GM12864 (cell line): ENCODE results near the gene CCDC186.
"Not testable (repeated sequence)": the region's sequence is repeated elsewhere in the genome, so short reads cannot be mapped to it uniquely, and the experiment has no call there.

Source experiments
- DNase-seq: peaks from one replicate; pipeline ENCODE4 v3.0.0-alpha.2; 2011; ENCODE audit warnings: low read depth
- H3K4me3 ChIP-seq: 2 replicates; pipeline ENCODE4 v1.5.1; 2011; ENCODE audit warnings: mild to moderate bottlenecking, low read depth, low read length, control low read depth
- CTCF ChIP-seq: IDR thresholded peaks from 2 replicates; pipeline ENCODE4 v1.5.1; 2011; ENCODE audit warnings: low read depth, mild to moderate bottlenecking, moderate library complexity, low read length, control low read depth, inconsistent platforms; ENCODE audit errors: missing control alignments

CCDC186 gene

DNA sequence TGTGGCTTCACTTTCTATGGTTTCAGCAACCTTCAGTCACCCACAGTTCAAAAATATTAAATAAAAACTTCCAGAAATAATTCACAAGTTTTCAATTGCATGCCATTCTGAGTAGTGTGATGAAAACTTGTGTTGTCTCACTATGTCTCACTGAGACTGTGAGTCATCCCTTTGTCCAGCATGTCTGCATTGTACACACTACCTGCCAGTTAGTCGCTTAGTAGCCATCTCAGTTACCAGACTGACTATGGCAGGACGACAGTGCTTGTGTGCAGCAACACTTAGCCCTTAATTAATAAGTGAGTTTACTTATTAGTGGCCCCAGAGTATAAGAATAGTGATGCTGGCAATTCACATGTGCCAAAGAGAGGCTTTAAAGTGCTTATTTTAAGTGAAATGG lies 22.5 kb downstream of the CCDC186 start:
- no peak for TF ChIP-seq CTCF
- no peak for DNase-seq
- no peak overlapping the region for H3K4me3 ChIP-seq

- not testable (repeated sequence) for H3K4me3 ChIP-seq, DNase-seq
Observed at GRCh38 chr10:114149476-114149875, 24.5 kb downstream of the CCDC186 start.

DNA sequence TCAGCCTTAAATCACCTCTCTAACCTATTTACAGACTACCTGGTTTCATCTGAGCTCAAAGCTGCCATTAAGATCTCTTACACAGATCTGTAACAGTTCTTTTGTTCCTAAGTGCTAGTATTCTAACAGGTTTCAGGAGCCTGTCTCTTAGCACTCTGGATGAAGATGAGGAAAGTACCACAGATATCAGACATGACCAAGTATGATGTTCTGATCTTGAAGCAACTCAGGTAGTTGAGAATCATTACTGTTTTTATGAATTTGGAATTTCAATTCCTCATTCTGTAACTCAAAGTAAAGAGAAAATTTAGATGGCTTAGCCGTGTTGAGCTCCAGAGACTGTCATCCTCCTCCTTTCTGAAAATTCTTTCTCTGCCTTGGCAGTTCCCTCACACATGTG lies 30.8 kb downstream of the CCDC186 start:
- TF ChIP-seq CTCF: no peak
- no peak for DNase-seq
- H3K4me3 ChIP-seq: no peak overlapping the region

- no peak for TF ChIP-seq CTCF
Observed at GRCh38 chr10:114142018-114142417, 32.0 kb downstream of the CCDC186 start.

GRCh38 chr10:114140827-114141226 lies 33.2 kb downstream of the CCDC186 start:
- DNase-seq, H3K4me3 ChIP-seq: not testable (repeated sequence)

More at GRCh38 chr10:114142018-114142417, 32.0 kb downstream of the CCDC186 start:
- H3K4me3 ChIP-seq: no peak overlapping the region
- no peak for DNase-seq

DNA sequence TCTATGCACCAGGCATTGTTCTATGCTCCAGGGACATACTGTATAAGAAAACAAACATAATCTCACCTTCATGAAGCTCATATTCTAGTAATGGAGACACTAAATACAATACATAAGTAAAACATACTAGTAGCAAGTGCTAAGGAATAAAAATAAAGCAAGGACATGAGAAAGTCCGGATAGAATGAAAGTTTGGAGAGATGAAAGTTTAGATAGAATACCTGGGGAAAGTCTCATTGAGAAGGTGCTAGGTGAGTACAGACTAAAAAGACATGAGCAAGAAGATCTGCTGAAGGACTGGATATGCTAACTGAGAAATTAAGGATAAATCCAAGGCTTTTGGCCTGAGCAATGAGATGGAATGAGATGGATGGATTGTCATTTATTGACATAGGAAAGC lies 34.0 kb downstream of the CCDC186 start:
- DNase-seq: no peak
- no peak overlapping the region for H3K4me3 ChIP-seq
- no peak for TF ChIP-seq CTCF

DNA sequence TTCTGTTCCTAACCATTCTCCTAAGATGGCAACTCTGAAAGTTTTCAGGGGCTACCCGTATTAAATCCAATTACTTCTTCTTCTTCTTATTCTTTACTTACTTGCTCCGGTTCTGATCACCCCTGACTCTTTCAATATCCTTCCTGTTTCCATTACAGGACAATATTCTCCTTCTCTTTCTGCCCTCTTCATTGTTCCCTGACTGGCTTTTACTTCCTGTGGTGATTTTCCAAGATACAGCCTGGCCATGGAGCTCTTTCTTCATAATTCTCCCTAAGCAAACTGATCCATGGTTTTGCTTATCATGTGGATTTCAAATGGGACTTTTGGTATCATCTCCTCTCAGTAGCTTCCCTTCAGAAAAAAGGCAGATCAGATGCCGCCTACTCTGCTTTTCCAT lies 35.4 kb downstream of the CCDC186 start:
- no peak for TF ChIP-seq CTCF
- no peak overlapping the region for H3K4me3 ChIP-seq
- DNase-seq: no peak

DNA sequence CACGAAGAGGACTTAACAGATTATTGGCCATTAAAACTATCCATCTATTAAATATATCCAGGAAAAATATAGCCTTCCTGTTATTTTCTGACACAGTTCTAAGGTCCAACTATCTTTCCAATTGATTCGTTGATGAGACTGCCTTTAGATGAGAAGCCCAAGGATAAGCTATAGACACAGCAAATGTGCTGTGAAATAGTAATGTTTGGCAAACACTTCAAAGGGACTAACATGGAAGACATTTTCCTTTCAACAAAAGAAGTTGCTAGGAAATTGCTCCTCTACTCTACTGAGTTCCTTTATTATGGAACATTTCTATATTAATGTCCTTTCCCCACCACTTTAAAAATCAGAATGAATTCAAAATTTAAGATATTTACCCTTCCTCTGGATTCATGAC lies 38.5 kb downstream of the CCDC186 start:
- no peak for DNase-seq
- no peak for TF ChIP-seq CTCF
- no peak overlapping the region for H3K4me3 ChIP-seq
